ENCODE data around the gene ZNF598.

DNA sequence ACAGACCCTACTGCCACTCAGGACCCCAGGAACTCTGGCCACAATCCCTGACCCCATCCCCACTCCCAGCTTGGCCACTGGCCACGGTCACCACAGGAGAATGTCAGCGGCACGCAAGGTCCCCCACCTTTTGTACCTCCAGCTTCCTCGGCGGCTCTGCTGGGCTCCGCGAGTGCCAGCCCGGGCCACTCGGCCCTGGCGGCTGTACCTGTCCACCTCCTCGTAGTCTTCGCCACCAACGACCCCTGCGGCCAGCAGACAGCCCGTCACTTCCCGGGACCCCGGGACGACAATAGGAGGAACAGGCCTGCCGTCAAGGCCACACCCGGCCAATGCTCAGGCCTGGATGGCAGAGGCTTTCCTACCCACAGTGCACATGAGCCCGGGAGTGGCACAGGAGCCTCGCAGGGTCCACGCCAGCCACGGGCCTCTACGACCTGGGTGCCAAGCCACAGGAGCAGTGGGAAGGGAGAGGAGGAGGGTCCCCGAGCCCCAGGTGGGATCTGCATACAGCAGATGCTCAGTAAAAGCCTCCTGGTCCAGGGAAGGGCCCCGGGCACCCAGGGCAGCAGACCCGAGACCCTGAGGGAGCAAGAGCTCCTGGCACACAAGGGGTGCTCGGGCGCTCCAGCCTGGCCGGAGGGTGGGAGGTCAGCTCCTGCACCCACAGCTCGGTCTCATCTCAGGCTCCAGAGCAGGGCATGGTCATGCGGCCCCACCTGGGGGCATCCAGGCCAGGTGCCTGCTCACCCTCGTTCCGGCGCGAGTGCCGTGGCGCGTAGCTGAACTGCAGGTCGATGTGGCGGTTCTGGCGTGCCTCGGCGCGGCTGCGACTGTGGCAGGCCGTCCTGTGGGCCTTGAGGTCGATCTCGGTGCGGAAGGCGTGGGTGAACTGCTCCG, 7.9 kb downstream of the ZNF598 start:
- no peak for TF ChIP-seq EP300 (IDR thresholded peaks at IDR 0.05; ENCODE audit: borderline replicate concordance)
- TF ChIP-seq REST (IDR thresholded peaks at IDR 0.05; ENCODE audit: low read depth): no peak
- no peak for TF ChIP-seq RAD21 (IDR thresholded peaks at IDR 0.05; ENCODE audit: low read depth)
- no peak for TF ChIP-seq CREB1 (IDR thresholded peaks at IDR 0.05; ENCODE audit: low read depth)
- no peak for TF ChIP-seq TCF12 (IDR thresholded peaks at IDR 0.05; ENCODE audit: low read depth)
